Left hindlimb (tissue), 1 donor: ENCODE results near the gene LY6G5B.

ENCODE experiments used
- DNase-seq: peaks from one replicate; pipeline ENCODE4 v3.0.0-alpha.2; 2018

LY6G5B gene, protein sequence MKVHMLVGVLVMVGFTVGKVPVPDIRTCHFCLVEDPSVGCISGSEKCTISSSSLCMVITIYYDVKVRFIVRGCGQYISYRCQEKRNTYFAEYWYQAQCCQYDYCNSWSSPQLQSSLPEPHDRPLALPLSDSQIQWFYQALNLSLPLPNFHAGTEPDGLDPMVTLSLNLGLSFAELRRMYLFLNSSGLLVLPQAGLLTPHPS

GRCh38 chr6:31669676-31670075 is at the start of gene LY6G5B:
TSS of gene LY6G5B (plus strand) at chr6:31669976. CDS start at chr6:31670951, 975 bp downstream.
- DNase-seq, result no peak

GRCh38 chr6:31620586-31621319 is 49.0 kb upstream of the LY6G5B start, which contains the start of gene PRRC2A:
TSS of gene PRRC2A (plus strand) at chr6:31620715. CDS start at chr6:31622790, 2,075 bp downstream.
- DNase-seq, result no peak

- no peak for DNase-seq
These were observed 48.3 kb upstream of the LY6G5B start for GRCh38 chr6:31621320-31621939.

- DNase-seq, result no peak
These were observed 47.8 kb upstream of the LY6G5B start for GRCh38 chr6:31621991-31622390.

GRCh38 chr6:31622684-31623091 is 47.1 kb upstream of the LY6G5B start:
- no peak for DNase-seq

DNA sequence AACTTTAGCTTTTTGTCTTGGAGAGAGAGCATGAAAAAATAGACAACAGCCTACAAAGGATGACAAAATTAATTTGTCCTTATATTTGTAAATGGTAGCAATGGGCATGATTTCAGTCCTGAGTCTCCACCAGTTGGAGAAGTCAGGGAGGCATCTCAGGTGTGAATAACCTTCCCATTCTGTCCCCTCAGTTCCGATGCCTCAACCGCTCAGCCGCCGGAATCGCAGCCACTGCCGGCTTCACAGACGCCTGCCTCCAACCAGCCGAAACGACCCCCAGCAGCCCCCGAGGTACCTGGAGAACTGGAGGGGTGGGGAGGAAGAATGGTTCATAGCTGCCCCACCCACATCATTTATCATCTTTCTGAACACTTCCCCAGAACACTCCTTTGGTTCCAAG is 45.7 kb upstream of the LY6G5B start:
- DNase-seq, result no peak

GRCh38 chr6:31626952-31627351 is 42.8 kb upstream of the LY6G5B start:
- DNase-seq, result no peak

DNA sequence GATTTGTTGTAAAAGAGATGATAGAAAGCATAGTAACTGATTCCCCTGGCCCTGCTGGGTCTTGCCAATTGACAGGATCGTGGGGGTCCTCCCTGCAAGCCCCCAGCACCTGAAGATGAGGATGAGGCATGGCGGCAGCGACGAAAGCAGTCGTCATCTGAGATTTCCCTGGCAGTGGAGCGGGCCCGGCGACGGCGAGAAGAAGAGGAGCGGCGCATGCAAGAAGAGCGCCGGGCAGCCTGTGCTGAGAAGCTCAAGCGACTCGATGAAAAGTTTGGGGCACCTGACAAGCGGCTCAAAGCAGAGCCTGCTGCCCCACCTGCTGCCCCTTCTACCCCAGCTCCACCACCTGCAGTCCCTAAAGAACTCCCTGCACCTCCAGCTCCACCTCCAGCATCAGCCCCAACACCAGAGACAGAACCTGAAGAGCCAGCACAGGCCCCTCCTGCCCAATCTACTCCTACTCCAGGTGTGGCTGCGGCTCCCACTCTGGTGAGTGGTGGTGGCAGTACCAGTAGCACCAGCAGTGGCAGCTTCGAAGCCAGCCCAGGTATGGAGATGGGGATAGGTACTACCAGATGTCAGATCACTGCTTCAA is 42.0 kb upstream of the LY6G5B start:
- no peak for DNase-seq

DNA sequence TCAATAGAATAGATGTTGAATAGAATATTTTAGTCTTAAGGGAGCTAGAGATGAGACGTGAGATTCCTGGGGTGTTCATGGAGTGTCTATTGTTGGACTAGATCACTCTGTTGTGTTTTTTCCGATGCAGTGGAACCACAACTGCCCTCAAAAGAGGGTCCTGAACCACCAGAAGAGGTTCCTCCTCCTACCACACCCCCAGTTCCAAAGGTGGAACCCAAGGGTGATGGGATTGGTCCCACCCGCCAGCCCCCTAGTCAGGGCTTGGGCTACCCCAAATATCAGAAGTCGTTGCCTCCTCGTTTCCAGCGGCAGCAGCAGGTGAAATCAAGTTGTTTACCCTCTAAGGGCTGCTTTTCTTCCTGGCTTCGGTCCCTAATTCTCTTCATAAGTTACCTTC is 40.8 kb upstream of the LY6G5B start:
- no peak for DNase-seq

GRCh38 chr6:31630177-31630934 is 39.4 kb upstream of the LY6G5B start:
- DNase-seq, result no peak

- DNase-seq, result no peak
These were observed 38.6 kb upstream of the LY6G5B start for GRCh38 chr6:31631209-31631608.

GRCh38 chr6:31631681-31632278 is 38.0 kb upstream of the LY6G5B start:
- DNase-seq, result no peak

DNA sequence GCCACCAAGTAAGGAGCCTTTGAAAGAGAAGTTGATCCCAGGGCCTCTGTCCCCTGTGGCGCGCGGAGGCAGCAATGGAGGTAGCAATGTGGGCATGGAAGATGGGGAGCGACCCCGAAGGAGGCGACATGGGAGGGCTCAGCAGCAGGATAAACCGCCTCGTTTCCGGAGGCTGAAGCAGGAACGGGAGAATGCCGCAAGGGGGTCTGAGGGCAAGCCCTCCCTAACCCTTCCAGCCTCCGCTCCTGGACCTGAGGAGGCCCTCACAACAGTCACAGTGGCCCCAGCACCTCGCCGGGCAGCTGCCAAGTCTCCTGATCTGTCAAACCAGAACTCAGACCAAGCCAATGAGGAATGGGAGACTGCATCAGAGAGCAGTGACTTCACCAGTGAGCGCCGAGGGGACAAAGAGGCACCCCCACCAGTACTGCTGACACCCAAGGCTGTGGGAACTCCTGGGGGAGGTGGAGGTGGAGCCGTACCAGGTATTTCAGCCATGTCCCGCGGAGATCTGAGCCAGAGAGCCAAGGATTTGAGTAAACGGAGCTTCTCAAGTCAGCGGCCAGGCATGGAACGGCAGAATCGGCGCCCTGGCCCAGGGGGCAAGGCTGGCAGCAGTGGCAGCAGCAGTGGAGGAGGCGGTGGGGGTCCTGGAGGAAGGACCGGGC is 37.4 kb upstream of the LY6G5B start:
- DNase-seq, result no peak

DNA sequence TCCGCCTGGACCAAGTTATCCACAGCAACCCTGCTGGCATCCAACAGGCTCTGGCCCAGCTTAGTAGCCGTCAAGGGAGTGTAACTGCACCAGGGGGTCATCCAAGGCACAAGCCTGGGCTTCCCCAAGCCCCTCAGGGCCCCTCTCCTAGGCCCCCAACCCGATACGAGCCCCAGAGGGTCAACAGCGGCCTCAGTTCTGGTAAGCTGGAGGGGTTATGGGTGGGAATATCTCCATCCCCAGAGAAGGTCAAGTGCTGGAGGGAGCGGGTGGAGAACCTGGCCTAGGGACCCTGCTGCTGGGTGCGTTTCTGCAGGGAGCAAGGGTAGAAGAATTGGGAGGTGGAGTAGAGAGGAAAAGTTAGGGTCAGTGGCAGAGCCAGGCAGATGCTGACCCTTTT is 36.3 kb upstream of the LY6G5B start:
- no peak for DNase-seq

DNA sequence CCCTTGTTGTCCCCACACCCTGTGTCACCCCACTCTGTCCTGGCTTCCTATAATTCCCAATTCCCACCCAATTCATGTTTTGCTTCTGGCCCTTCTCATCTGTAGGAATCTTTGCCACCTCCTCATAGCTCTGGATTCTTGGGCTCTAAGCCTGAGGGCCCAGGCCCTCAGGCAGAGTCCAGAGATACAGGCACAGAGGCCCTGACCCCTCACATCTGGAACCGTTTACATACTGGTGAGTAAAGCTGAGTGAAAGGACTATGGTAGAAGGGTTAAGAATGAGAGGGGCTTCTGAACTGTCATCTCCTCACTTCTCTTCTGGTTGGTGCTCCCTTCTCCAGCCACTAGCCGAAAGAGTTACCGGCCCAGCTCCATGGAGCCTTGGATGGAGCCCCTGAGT is 35.6 kb upstream of the LY6G5B start:
- no peak for DNase-seq

- DNase-seq, result no peak
These were observed 34.7 kb upstream of the LY6G5B start for GRCh38 chr6:31634969-31635575.

DNA sequence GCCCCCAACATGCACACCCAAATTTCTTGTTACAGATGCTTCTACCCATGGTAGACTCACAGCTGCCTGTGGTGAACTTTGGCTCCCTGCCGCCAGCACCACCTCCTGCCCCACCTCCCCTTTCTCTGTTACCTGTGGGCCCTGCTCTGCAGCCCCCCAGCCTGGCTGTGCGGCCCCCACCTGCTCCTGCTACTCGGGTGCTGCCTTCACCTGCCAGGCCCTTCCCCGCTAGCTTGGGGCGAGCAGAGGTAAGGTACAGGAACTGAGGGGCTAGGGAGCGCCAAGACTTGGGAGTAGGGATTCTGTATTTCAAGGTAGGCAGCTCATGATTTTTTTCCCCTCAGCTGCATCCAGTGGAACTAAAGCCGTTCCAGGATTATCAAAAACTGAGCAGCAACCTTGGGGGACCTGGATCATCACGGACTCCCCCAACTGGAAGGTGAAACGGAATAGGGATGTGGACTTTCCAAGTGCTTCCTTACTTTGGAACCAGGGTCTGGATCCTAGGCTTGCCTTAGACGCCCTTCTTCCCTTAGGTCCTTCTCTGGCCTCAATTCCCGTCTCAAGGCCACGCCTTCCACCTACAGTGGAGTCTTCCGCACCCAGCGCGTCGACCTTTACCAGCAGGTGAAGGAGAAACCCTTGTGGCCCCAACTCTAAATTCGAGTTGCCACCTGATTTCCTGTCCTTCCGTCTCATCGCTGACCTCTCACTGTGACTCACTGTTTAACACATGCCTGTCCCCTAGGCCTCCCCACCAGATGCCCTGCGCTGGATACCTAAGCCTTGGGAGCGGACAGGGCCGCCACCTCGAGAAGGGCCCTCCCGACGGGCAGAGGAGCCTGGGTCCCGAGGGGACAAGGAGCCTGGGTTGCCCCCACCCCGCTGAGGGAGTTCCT is 32.8 kb upstream of the LY6G5B start:
- DNase-seq, result no peak

GRCh38 chr6:31639043-31639442 is 30.7 kb upstream of the LY6G5B start:
- no peak for DNase-seq

GRCh38 chr6:31639449-31639861 is 30.3 kb upstream of the LY6G5B start:
- DNase-seq, result no peak

GRCh38 chr6:31640612-31641011 is 29.2 kb upstream of the LY6G5B start:
- no peak for DNase-seq
